ENCODE results near the gene EHD1. TPM values are rescaled to one million over a fixed set of nuclear protein-coding genes. Genes with fewer than 3 reads are reported as not detected.

Gene EHD1
- total RNA-seq, 3 donors from 2014 or later: 26.9 to 45.4 (median 31.2) TPM

DNA sequence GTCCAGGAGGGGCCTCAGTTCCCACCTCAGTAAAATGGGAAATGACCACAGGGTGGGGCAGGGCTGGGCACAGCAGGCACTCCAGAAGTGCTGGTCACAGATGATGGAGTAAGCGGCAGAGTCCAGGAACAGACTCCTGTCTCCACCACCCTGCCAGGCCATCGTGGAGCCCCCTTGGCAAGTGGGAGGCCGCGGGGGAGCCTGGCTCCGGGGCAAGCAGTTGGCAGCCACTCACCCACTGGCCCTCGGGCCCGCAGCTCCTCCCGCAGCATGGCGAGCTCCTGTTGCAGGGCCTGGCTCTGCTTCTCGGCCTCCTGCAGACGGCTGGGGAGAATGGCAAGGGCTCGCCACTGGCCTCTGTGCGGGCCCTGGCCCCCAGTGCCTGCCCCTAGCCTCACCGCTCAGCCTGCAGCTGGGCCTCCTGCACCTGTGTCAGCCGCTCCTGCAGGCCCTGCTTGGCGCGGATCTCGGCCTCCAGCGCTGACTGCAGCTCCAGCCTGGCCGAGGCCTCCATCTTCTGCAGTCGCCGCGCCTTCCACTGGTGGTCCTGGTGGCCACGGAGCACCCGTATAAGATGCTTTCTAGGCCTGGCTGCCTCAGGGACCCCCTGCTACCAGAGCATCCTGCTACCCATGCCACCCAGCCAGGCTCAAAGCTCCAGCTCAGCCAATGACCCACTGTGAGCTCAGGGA, 44.2 kb downstream of the EHD1 start:
- intact Hi-C loops (cut with DNase I; ENCODE audit: low total_unique reads): no loop called here
- no peaks in the 10 kb centered on the region for H3K9me3 ChIP-seq

DNA sequence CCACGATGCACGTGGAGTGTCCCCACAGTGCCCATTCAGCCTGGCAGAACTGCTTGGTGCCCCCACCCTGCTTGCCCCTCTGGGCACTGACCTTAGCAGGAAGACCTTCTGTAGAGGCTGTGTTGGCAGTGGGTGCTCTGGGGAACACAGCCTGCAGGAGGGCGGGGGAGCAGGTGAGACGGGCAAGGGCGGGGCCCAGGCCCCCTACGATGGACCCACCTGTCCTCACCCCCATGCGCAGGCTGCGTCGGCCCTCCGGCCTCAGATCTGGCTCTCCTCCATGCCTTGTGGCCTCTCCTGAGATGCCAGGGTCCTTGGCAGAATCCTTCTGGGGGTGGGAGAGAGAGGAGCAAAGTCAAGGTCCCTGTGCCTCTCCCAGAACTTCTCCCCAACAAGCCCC, 44.9 kb downstream of the EHD1 start:
- no peak for DNase-seq (ENCODE audit: low spot score in 2 of 2)
- TF ChIP-seq POLR2A (IDR thresholded peaks at IDR 0.05): no peak
- TF ChIP-seq, protein P1, sequence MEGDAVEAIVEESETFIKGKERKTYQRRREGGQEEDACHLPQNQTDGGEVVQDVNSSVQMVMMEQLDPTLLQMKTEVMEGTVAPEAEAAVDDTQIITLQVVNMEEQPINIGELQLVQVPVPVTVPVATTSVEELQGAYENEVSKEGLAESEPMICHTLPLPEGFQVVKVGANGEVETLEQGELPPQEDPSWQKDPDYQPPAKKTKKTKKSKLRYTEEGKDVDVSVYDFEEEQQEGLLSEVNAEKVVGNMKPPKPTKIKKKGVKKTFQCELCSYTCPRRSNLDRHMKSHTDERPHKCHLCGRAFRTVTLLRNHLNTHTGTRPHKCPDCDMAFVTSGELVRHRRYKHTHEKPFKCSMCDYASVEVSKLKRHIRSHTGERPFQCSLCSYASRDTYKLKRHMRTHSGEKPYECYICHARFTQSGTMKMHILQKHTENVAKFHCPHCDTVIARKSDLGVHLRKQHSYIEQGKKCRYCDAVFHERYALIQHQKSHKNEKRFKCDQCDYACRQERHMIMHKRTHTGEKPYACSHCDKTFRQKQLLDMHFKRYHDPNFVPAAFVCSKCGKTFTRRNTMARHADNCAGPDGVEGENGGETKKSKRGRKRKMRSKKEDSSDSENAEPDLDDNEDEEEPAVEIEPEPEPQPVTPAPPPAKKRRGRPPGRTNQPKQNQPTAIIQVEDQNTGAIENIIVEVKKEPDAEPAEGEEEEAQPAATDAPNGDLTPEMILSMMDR (IDR thresholded peaks at IDR 0.05): no peak
- TF ChIP-seq POLR2AphosphoS5 (IDR thresholded peaks at IDR 0.05): no peak
- Histone ChIP-seq H3K4me3 (no peak overlapping the region), H3K36me3 (no peaks in the 10 kb centered on the region), H3K27me3 (no peaks in the 10 kb centered on the region), H3K27ac (peak overlapping the region in 1 of 2 donors; percentile 17), H3K9me3 (no peaks in the 10 kb centered on the region), H3K4me1 (peaks cover 0 to 4% of the 10 kb centered on the region in 2 donors)
- intact Hi-C loops (cut with DNase I; ENCODE audit: low total_unique reads): no loop called here

More for the DNA sequence above, 44.2 kb downstream of the EHD1 start:
- Histone ChIP-seq H3K4me1 (peaks cover 0 to 4% of the 10 kb centered on the region in 2 donors), H3K27me3 (no peaks in the 10 kb centered on the region), H3K4me3 (no peak overlapping the region), H3K27ac (peak overlapping the region in 1 of 2 donors; percentile 83), H3K36me3 (no peaks in the 10 kb centered on the region)
- no peak for TF ChIP-seq POLR2AphosphoS5 (IDR thresholded peaks at IDR 0.05)
- no peak for TF ChIP-seq POLR2A (IDR thresholded peaks at IDR 0.05)
- TF ChIP-seq, protein P1 (IDR thresholded peaks at IDR 0.05): no peak
- no peak for DNase-seq (ENCODE audit: low spot score in 2 of 2)

DNA sequence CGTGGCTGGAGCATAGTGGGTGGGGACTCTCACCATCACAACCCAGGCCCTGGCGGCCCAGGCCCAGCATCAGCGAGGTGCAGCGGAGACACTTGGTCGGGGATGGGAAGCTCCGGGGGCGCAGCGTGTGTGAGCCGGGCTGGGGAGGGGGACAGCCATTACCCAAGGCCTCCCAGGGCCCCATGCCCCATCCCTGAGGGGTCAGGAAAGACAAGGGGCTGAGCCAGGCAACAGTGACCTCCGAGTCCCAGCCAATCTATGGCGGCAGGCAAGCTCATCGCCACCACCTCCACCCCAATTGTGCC, 45.3 kb downstream of the EHD1 start:
- Histone ChIP-seq H3K9me3 (no peaks in the 10 kb centered on the region), H3K27ac (no peak overlapping the region), H3K27me3 (no peaks in the 10 kb centered on the region), H3K4me1 (peaks cover 0 to 4% of the 10 kb centered on the region in 2 donors), H3K36me3 (no peaks in the 10 kb centered on the region), H3K4me3 (no peak overlapping the region)
- intact Hi-C loops (cut with DNase I; ENCODE audit: low total_unique reads): no loop called here
- no peak for DNase-seq (ENCODE audit: low spot score in 2 of 2)
- TF ChIP-seq, protein P1 (IDR thresholded peaks at IDR 0.05): no peak
- no peak for TF ChIP-seq POLR2AphosphoS5 (IDR thresholded peaks at IDR 0.05)
- no peak for TF ChIP-seq POLR2A (IDR thresholded peaks at IDR 0.05)

GRCh38 chr11:64832467-64833197, 45.8 kb downstream of the EHD1 start:
- Histone ChIP-seq H3K36me3 (no peaks in the 10 kb centered on the region), H3K27ac (no peak overlapping the region), H3K9me3 (no peaks in the 10 kb centered on the region), H3K4me1 (peaks cover 0 to 4% of the 10 kb centered on the region in 2 donors), H3K4me3 (no peak overlapping the region), H3K27me3 (no peaks in the 10 kb centered on the region)
- TF ChIP-seq, protein P1 (IDR thresholded peaks at IDR 0.05): no peak
- TF ChIP-seq POLR2AphosphoS5 (IDR thresholded peaks at IDR 0.05): no peak
- DNase-seq (ENCODE audit: low spot score in 2 of 2): no peak
- intact Hi-C loops (cut with DNase I; ENCODE audit: low total_unique reads): no loop called here

DNA sequence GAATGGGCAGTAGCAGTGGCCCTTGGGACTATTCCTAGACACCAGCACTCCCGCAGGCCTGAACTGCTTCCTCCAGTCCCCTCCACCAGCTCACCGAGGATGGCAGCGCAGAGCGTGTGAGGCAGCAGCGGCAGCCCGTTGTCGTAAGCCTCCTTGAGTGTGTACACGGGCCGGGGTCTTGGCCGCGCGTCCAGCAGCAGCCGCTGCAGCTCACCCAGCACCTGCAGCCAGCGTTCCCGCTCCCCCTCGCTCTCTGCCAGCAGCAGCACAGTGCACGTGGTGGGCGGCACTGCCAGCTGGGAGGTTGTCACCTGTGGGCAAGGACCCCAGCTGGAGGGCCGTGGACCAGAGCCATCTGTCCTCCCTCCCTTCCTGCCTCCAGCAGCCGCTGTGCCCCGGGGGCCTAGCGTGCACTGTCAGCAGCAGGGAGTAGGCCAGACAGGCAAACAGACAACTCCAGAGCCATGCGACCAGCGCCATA, 47.0 kb downstream of the EHD1 start:
- no peak for DNase-seq (ENCODE audit: low spot score in 2 of 2)
- Histone ChIP-seq H3K9me3 (no peaks in the 10 kb centered on the region), H3K27ac (no peak overlapping the region), H3K27me3 (no peaks in the 10 kb centered on the region), H3K4me3 (no peak overlapping the region), H3K36me3 (no peaks in the 10 kb centered on the region), H3K4me1 (peaks cover 0 to 4% of the 10 kb centered on the region in 2 donors)
- intact Hi-C loops (cut with DNase I; ENCODE audit: low total_unique reads): no loop called here
- no peak for TF ChIP-seq POLR2AphosphoS5 (IDR thresholded peaks at IDR 0.05)
- TF ChIP-seq, protein P1 (IDR thresholded peaks at IDR 0.05): no peak
- no peak for TF ChIP-seq POLR2A (IDR thresholded peaks at IDR 0.05)

Data from breast epithelium (tissue), 4 donors.